GM18873 (cell line): ENCODE data around the gene JPH4.

Experiments
- ATAC-seq: cut with Tn5 transposase; IDR thresholded peaks from one replicate; pipeline ENCODE4 v1.9.1; 2021; ENCODE audit warnings: mild to moderate bottlenecking, moderate library complexity, moderate number of reproducible peaks; ENCODE audit not compliant: unreplicated experiment, low FRiP score

JPH4 gene

GRCh38 chr14:23578560-23579310 lies at the start of gene JPH4:
Gene JPH4, minus strand, starts transcription at chr14:23578790. Its CDS starts 1,337 bp downstream, at chr14:23577453.
- no peak for ATAC-seq

DNA sequence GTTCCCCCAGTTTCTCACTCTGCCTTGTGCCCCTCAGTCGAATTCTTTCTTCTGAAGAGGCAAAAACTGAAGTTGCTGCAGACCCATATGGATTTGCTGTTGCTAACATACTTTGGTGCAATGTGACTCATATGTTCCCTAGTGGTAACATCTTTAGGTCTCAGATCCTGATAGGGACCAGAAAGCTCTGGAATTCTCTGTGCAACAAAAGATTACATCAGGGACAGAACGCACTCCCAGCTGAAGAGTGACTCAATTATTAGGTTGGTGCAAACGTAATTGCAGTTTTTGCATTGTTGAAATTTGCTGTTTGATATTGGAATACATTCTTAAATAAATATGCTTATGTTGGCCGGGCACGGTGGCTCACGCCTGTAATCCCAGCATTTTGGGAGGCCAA lies 49.4 kb upstream of the JPH4 start:
- no peak for ATAC-seq

- no peak for ATAC-seq
Measured at GRCh38 chr14:23626946-23627345, 48.4 kb upstream of the JPH4 start.

DNA sequence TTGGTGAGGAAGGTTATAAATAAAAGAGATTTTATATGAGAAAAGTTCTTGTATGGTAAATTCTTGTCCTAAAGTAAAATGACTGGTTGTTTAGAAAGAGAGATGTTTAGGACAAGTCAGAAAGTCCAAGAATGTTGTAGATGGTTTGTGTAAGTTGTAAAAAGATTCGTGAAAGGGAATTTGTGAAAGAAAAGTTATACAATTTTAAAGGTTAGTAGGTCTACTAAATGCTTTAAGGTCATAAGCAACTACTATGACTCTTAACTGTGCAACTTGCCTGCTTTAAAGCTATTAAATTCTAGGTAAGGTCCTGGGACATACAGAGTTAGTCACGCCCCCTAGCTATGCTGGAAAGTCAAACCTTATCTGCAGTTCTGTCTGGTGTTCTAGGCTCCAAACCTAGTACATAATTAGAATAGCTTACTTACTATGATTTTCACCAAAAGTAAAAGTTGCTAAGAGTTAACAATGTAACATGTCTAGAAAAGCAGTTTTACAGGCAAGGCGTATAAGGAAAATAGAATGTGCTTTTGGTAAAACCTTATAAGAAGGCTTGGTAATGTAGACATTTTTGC lies 46.3 kb upstream of the JPH4 start:
- ATAC-seq: no peak

- ATAC-seq: no peak
Measured at GRCh38 chr14:23623962-23624361, 45.4 kb upstream of the JPH4 start.

DNA sequence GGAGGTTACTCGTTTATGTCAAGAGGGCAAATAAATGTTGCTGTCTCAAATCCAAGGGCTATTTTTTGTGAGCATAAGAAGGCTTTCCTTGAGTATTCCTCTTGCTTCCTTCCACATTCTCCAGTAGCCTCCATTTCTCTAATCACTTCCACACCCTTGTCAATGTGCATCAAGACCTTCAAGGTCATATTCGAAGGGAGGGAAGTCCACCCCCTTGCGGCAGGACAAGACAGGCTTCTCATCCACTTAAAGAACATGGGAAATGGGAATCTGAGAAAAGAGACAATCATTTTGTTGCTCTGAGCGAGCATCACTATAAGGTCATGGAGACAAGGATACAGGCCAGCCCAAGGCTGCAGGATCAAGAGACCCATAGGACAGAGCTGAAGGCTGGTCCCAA lies 44.4 kb upstream of the JPH4 start:
- no peak for ATAC-seq

GRCh38 chr14:23621932-23622730 lies 43.5 kb upstream of the JPH4 start:
- no peak for ATAC-seq

- ATAC-seq: no peak
Measured at GRCh38 chr14:23621204-23621931, 42.8 kb upstream of the JPH4 start.

DNA sequence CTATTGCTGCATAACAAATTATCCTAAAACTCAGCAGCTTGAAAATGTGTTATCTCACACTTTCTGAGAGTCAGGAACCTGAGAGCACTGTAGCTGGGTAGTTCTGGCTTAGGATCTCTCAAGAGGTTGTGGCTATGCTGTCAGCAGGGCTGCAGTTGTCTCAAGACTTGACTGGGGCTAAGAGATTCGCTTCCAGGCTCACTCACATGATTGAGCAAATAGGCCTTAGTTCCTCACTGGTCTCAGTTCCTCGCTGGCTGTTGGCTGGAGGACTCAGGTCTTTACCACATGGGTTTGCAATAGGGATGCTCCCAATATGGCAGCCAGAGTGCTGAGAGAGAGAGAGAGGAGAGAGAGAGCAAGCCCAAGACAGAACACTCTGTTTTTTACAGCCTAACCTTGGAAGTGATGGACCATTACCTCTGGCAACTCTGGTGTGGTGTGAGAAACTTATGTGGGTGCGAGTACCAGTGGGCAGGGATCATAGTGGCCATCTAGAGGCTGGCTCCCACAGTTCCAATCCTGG lies 41.6 kb upstream of the JPH4 start:
- ATAC-seq: no peak

GRCh38 chr14:23618415-23618988 lies 39.9 kb upstream of the JPH4 start:
- ATAC-seq: no peak

DNA sequence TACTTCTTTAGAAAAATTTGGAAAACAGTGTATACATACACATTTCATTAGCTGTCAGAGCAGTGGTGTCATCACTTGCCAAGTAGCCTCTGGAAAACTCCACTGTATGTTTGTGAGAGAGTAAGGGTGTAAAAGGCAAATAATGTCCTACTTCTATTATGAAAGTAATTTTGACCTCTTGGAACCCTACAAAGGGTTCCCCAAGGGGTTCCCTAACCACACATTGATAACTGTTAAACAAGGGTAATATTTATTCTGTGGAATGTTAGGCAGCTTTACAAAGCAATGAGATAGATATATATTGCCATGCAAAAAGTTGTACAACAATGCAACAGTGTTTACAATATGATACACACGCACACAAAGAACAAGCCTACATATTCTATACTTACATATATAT lies 38.9 kb upstream of the JPH4 start:
- no peak for ATAC-seq

- no peak for ATAC-seq
Measured at GRCh38 chr14:23615856-23616255, 37.3 kb upstream of the JPH4 start.

GRCh38 chr14:23614395-23614828 lies 35.8 kb upstream of the JPH4 start:
- ATAC-seq: no peak

DNA sequence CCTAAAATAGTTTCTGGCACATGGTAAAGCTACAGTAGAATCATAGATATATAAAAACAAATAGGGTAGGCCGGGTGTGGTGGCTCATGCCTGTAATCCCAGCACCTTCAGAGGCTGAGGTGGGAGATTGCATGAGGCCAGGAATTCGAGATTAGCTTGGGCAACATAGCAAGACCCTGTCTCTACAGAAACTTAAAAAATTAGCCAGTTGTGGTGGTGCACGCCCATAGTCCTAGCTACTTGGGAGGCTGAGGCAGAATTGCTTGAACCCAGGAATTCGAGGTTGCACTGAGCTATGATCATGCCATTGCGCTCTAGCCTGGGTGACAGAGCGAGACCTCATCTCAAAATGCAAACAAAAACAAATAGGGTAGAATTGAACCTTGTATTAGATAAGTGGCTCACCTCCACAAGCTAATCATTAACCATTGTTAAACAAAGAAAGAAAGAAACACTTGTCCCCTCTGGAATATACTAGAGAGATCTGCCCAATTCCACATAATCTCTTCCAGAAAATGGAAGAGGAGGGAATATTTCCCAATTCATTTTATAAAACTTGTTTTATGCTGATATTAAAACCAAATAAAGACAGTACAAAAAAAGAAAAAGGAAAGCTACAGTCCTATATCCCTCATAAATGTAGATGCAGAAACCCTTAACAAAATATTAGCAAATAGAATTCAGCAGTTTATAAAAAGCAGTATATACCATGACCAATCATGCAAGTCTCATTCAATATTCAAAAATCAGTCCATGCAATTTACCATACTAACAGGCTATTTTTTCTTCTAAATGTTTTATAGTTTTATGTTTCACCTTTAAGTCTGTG lies 34.9 kb upstream of the JPH4 start:
- no peak for ATAC-seq

- no peak for ATAC-seq
Measured at GRCh38 chr14:23612802-23613201, 34.2 kb upstream of the JPH4 start.

- no peak for ATAC-seq
Measured at GRCh38 chr14:23612354-23612732, 33.8 kb upstream of the JPH4 start.

DNA sequence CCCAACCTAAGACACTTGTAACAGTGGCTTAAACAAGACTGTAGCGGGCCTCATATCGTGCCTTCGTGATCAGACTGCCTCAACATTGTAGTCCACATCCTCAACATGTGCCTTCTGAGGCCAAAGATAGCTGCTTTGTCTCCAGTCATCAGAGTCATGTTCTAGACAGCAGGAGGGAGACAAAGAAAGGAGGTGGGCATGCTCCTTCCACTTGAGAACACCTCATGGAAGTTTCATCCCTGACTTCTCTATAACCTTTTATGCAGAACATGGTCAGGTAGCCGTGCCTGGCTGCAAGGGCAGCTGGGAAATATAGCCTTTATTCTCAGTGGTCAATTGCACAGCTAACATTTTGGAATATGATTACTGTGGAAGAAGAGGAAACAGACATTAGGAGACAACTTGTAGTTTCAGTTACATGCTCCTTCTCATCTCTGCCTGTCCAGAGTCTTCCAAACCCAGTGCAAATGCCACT lies 32.3 kb upstream of the JPH4 start:
- ATAC-seq: no peak

- ATAC-seq: no peak
Measured at GRCh38 chr14:23610090-23610814, 31.7 kb upstream of the JPH4 start.
